ENCODE results near the gene TPSAB1. TPM values are rescaled to one million over a fixed set of nuclear protein-coding genes. Genes with fewer than 3 reads are reported as not detected.
A peak's percentile ranks its signal among the peaks of the same experiment; 100 is the strongest.
"Not testable (repeated sequence)": the region's sequence is repeated elsewhere in the genome, so short reads cannot be mapped to it uniquely, and the experiment has no call there.

TPSAB1 gene
- not detected in 2 replicates for total RNA-seq (2014; rRNA removed; shearing (Covaris generic))

GRCh38 chr16:1240436-1240835 lies at the start of gene TPSAB1:
Gene TPSAB1, plus strand, starts transcription at chr16:1240705. Its CDS starts 234 bp downstream, at chr16:1240939.
- not testable (repeated sequence) for DNase-seq (ENCODE audit: low read depth)

DNA sequence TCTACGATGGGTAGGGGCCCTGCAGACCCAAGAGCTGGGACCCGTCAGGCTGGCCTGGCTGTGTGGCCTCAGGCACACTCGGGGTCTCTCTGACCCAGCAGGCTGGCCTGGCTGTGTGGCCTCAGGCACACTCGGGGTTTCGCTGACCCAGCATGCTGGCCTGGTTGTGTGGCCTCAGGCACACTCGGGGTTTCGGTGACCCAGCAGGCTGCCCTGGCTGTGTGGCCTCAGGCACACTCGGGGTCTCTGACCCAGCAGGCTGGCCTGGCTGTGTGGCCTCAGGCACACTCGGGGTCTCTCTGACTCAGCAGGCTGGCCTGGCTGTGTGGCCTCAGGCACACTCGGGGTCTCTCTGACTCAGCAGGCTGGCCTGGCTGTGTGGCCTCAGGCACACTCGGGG lies 49.7 kb upstream of the TPSAB1 start:
- not testable (repeated sequence) for DNase-seq (ENCODE audit: low read depth)

DNA sequence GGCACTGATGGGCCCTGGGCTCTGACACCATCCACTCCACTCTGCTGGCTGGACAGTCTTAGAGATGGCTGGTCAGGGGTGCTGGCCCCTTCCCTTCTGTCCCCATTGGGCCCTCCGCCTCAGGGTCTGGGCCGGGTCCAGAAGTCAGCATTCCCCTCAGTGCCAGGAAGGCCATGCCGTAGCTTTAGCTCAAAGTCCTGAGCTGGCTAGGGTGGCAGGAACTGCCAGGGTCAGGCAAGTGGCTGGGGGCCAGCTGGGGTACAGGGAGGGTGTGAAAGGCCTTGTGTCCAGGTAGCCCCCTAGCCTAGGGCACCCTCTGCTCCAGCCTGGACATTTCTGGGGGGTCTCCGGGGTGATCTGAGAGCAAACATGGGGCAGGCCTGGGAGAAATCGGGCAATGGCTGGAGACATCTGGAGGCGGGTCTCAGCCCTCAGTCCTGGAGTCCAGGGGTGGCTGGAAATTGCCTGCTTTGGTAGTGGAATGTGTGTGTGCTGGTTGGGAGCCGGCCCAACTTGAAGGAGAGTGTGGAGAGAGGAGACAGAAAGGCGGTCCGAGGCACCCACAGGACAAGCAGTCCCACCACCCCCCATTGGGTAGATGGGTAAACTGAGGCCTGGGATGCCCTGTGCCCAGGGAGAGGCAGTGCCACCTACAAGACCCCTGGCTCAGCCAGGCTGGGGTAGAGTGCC lies 48.0 kb upstream of the TPSAB1 start:
- DNase-seq (ENCODE audit: low read depth), result no peak

GRCh38 chr16:1193143-1193824 lies 47.2 kb upstream of the TPSAB1 start:
- peak; percentile 28 for DNase-seq (ENCODE audit: low read depth)

DNA sequence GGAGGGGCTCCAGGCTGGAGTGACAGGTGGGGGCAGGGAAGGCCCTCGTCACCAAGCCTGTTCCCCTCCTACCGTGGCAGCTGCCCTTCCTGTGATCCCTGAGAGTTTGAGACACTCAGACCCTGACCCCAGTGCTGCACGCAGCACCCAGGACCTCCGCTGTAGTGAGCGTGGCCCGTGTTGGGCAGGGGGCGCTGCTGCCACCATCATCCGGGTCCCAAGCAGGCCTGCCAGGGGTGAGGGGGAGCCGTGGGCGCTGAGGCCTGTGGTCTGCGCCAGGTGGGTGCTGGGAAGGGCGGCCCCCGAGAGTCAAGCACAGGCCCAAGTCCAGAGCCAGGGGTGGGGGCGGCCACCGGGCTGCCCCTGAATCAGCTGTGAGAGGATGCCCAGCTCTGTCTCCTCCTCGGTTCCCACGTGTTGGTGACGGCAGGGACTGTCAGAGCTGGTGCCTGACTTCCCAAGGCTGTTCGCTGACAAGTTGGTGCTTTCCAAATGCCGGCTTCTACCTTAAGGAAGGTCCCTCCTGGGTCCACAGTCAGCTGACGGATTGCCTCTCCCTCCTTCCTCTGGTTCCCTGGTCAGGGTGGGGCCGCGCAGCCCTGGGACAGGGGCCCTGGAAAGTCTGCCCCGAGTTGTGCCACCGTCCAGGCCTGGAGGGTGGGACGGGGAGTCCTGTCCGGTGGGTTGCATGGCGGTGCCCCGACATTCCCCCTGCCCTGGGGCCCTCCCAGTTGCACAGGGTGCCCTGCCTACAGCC lies 46.5 kb upstream of the TPSAB1 start:
- DNase-seq (ENCODE audit: low read depth), result no peak

DNA sequence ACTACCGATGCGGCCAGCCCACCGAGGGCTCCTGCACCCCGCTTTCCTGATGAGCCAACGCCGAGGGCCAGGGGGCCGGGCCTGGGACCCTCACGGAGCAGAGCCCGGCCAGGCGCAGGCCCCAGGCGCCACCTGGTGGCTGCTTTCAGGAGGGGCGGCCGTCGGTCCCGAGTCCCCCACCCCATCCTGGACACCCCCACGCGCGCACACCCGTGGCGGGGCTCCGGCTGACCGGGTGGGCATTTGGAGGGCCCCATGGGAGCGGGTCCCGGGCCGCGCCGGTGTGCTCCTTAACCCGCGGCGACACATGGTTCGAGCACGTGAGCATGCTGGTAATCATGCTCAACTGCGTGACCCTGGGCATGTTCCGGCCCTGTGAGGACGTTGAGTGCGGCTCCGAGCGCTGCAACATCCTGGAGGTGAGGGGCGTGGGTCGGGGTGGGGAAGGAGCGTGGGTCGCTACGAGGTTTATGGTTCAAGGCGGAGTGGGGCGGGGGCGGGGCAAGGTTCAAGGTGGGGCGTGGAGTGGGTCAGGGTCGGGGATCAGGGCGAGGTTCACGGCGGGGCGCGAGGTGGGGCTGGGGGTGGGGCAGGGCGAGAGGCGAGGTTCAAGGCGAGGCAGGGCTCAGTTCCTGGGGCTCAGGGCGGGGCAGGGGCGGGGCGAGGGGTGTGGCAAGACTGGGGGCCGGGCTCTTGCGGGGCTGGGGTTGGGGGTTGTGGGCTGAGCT lies 45.7 kb upstream of the TPSAB1 start:
- DNase-seq (ENCODE audit: low read depth), result no peak

GRCh38 chr16:1195393-1195666 lies 45.2 kb upstream of the TPSAB1 start:
- no peak for DNase-seq (ENCODE audit: low read depth)

DNA sequence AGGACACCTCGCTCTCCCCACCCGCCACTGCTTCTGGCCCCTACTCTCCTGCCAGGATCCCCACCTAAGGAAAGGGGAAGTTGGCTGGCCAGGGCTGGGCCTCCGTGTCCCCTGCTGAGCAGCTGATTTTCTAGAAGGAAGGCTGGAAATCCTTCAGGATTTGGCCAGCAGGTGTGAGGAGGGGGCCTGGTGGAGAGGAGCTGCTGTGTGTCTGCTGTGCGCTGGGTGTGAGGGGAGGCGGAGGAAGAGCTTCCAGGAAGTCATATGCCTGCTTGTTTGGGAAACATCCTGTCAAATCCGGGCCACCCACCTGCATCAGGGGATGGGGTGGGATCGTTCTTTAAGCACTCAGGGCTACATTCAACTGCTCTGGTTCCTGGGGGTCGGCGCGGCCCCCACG lies 44.0 kb upstream of the TPSAB1 start:
- no peak for DNase-seq (ENCODE audit: low read depth)

GRCh38 chr16:1197237-1197866 lies 43.2 kb upstream of the TPSAB1 start:
- DNase-seq (ENCODE audit: low read depth), result no peak

- DNase-seq (ENCODE audit: low read depth), result no peak
Observed at GRCh38 chr16:1198194-1198593, 42.3 kb upstream of the TPSAB1 start.

- DNase-seq (ENCODE audit: low read depth), result not testable (repeated sequence)
Observed at GRCh38 chr16:1198671-1199346, 41.7 kb upstream of the TPSAB1 start.

DNA sequence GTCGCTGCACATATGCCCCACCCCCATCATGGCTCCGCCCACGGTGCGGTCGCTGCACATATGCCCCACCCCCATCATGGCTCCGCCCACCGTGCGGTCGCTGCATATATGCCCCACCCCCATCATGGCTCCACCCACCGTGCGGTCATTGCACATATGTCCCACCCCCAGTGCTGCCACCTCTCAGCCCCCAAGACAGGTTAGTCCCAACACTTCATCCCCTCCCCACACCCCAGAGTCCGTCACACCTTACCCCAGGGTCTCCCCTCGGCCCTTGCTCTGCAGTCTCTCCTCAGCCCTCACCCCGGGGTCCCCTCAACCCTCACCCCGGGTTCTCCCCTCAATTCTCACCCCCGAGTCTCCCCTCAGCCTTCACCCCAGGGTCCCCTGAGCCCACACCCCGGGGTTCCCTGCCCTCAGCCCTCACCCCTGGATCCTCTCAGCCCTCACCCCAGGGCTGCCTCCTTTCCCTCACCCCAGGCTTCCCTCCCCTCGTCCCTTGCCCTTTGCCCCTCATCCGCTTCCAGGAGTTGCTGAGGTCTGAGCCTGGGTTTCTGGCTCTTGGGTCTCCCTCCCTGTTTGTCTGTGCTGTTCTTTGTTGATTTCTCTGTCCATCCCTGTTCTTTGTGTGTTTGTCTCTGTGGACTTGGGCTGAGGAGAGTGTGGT lies 41.0 kb upstream of the TPSAB1 start:
- no peak for DNase-seq (ENCODE audit: low read depth)

- no peak for DNase-seq (ENCODE audit: low read depth)
Observed at GRCh38 chr16:1200014-1200627, 40.4 kb upstream of the TPSAB1 start.

DNA sequence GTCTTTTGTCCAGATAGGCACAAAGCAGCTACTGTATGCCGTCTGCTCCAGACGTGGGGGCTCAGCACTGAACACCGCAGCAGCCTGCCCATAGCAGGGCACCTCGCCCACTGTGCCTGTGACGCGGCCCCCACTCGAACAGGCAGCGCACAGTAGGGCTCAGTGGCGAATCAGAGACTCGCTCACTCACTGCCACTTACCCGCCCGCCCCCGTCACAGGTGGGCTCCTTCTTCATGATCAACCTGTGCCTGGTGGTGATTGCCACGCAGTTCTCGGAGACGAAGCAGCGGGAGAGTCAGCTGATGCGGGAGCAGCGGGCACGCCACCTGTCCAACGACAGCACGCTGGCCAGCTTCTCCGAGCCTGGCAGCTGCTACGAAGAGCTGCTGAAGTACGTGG lies 39.1 kb upstream of the TPSAB1 start:
- DNase-seq (ENCODE audit: low read depth), result no peak

- DNase-seq (ENCODE audit: low read depth), result no peak
Observed at GRCh38 chr16:1202274-1202673, 38.2 kb upstream of the TPSAB1 start.

DNA sequence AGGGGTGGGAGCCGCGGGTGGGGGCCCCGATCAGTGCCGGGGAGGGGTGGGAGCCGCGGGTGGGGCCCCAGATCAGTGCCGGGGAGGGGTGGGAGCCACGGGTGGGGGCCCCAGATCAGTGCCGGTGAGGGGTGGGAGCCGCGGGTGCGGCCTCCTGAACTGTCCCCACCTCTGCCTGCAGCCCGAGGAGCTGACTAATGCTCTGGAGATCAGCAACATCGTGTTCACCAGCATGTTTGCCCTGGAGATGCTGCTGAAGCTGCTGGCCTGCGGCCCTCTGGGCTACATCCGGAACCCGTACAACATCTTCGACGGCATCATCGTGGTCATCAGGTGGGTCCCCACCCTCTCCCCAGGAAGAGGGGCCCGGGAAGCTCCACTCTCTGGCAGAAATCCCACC lies 35.6 kb upstream of the TPSAB1 start:
- no peak for DNase-seq (ENCODE audit: low read depth)

DNA sequence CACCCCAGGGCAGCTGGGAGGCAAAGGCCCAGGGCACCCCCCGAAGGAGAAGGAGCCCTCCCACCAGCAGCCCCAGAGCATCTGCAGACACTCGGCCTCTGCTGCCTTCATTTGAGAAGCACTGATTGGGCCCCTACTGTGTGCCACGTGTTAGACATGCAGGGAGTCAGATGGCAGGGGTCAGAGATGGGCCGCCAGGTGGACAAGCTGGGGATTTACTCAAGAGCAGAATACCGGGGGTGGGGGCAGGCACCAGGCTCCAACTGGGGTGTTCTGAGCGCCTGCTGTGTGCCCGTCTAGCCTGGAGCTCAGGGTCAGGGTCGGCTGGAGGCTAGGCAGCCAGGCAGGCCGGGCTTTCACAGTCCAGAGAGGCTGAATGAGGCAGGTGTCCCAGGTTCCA lies 34.2 kb upstream of the TPSAB1 start:
- no peak for DNase-seq (ENCODE audit: low read depth)

- DNase-seq (ENCODE audit: low read depth), result no peak
Observed at GRCh38 chr16:1206786-1207185, 33.7 kb upstream of the TPSAB1 start.

DNA sequence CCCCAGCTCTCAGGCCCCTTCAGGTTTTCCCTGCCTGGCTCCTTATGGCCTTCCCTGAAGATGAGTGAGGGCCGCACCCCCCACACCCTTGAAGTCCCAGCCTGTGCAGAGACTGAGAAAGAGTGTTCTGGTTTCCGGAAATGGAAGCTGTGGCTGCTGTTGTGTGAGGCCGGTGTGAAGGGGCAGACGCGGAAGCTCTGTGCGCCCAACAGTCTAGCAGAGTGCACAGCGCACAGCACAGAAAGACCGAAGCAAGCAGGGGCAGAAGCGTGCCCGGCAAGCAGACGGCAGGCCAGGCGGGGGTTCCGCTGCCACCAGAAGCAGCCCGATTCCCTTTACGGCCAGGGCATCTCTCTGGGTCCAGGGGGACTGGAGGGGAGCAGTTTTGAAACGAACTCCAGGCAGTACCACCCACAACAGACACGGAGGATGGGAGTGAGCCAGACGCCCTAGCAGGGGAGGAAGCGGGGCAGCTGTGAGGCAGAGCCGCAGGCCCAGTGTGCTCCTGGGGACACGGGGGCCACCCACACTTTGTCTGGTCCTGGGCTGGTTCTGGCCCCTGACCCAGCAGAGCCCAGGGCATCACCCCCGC lies 32.2 kb upstream of the TPSAB1 start:
- DNase-seq (ENCODE audit: low read depth), result no peak

GRCh38 chr16:1209081-1209480 lies 31.4 kb upstream of the TPSAB1 start:
- DNase-seq (ENCODE audit: low read depth), result no peak

Measured in Daoy (cell line).